Measurements from ENCODE around the gene SCN2A.
"Not testable (repeated sequence)": the region's sequence is repeated elsewhere in the genome, so short reads cannot be mapped to it uniquely, and the experiment has no call there.

SCN2A gene

DNA sequence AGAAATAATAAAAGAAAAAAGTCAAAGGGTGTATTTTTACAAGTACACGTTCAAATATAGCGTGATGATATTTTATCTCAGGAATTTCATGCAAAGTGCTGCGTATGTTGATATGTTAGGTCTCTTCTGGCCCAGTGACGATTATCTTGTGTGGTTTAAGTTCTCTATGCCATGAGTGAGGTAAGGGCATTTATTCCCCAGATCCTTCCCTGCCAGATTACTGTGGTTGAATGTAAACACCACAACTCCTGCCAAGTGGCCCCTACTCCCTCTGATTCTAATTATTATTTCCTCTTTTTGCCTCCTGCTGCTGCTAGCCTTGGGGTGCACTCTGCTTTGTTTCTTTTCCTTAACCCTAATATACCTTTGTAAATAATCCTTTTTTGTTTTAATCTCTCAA lies 12.2 kb downstream of the SCN2A start:
- DNase-seq (ENCODE audit: low read depth in 2 of 2), result no peak

DNA sequence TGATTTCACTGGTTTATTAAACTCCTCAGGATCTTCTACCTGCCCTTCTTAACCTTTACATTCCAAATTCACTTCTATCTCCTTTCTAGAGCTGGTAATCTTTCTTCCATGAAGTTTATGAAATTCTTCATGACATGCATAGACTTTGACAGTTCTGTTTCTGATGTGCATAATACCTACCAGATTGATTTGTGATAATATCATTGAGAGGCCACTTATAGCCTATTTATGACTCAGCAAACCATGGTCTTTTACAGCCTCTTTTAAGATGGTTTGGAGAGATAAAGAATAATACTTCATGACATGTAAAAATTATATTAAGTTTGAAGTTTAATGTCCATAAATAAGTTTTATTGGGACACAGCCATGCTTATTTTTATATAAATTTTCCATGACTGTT lies 14.0 kb downstream of the SCN2A start:
- DNase-seq (ENCODE audit: low read depth in 2 of 2), result no peak

DNA sequence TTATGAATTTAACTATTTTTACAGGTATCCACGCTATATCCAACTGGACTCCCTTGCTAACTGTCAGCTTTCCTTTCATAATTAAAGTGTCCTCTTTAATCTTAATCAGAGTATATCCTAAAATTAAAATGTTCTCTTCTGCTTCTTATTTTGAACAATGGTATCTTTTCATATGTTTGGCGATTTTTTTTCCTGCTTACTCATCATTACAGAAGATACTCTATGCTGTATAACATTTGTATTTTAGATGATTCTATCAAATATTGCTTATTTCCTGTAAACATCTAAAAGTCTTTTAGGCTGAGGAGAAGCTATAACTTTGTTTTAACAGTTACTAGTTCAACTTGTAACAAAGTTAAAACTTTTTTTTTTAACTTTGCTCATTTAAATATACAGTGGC lies 17.4 kb downstream of the SCN2A start:
- DNase-seq (ENCODE audit: low read depth in 2 of 2), result no peak

DNA sequence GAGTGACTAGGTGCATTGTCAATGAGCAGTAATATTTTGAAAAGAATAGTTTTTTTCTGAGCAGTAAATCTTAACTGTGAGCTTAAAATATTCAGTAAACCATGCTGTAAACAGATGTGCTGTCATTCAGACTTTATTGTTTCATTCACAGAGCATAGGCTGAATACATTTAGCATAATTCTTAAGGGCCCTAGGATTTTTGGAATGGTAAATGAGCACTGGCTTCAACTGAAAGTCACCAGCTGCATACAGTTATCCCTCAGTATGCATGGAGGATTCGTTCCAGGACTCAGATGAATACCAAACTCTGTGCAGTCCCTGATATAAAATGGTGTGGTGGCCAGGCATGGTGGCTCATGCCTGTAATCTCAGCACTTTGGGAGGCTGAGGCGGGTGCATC lies 21.1 kb downstream of the SCN2A start:
- DNase-seq (ENCODE audit: low read depth in 2 of 2), result not testable (repeated sequence)

DNA sequence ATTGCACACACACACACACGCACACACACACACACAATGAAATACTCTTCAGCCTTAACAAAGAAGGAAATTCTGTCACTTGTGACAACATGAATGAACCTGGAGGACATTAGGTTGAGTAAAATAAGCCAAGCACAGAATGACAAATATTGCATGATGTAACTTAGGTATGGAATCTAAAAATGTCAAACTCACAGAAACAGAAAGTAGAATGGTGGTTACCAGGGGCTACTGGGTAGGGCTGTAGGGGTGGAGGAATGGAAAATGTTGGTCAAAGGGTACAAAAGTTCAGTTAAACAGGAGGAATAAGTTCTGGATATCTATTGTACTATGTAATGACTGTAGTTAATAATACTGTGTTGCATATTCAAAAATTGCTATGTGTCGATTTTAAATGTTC lies 29.5 kb downstream of the SCN2A start:
- no peak for DNase-seq (ENCODE audit: low read depth in 2 of 2)

DNA sequence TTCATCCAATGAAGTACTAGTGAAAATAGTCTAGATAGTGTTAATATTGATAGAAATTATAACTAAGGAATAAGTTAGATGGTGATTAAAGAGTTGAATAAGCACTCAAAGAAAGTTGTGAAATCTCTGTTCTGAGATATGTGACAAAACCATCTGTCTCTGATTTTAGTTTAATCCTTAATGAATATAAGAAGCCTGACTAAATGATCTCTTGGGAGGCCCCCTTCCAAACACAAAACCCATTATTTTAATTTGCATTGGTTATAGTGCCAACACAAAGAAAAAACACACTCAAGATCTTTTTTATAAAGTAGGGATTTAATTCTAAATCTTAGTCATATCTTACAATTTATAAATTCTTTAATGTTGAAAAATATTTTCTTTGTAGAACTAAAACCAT lies 34.0 kb downstream of the SCN2A start:
- no peak for DNase-seq (ENCODE audit: low read depth in 2 of 2)

DNA sequence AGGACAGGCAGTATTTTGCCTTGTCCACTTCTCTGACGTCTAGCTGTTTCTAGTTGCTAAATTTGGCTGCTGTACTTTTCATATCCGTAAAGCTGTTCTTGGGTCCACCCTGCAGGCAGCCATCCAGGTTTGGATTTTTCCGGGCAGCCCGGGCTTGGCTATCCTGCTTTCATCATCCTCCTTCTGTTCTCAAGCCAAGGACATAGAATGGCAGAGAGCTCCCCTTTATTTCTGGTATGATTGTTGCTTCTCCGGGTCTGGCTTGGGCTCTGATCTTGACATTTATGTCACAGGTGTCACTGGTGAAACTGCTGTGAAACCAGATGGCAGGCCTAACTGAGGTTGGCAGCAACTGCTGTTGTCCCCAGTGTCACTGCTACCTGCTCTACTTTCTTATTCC lies 35.5 kb downstream of the SCN2A start:
- DNase-seq (ENCODE audit: low read depth in 2 of 2), result no peak

DNA sequence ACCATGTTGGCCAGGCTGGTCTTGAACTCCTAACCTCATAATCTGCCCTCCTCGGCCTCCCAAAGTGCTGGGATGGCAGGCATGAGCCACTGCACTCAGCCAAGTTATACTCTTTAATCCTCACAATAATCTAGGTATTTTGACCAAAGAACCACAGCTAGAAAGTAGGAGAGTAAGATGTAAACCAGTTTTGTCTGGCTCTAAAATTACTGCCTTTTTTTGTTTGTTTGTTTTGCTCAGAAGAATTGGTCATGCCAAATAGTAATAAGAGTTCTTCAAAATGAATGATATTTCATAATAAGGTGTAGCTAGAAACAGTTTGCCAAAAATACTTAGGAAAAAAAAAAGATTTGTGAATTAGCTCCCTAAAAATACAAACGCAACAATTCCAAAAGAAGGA lies 36.7 kb downstream of the SCN2A start:
- no peak for DNase-seq (ENCODE audit: low read depth in 2 of 2)

DNA sequence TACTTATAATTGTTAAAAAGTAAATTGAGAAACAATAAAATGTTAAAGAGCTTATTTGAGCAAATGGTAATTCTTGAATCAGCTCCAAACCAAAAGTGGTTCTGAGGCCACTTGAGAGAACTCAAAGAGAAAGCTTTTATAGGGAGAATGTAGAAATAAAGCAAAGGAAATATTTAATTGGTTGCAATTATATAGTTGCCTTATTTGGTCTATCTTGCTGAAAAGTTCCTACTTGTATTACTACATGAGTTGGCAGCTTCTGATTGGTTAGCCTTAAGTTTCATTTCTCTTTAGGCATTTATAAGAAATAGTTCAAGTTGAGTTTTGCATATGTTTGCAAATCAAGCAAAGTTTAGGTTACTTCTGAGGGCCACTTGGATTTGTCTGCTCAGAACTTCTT lies 38.1 kb downstream of the SCN2A start:
- DNase-seq (ENCODE audit: low read depth in 2 of 2), result no peak

DNA sequence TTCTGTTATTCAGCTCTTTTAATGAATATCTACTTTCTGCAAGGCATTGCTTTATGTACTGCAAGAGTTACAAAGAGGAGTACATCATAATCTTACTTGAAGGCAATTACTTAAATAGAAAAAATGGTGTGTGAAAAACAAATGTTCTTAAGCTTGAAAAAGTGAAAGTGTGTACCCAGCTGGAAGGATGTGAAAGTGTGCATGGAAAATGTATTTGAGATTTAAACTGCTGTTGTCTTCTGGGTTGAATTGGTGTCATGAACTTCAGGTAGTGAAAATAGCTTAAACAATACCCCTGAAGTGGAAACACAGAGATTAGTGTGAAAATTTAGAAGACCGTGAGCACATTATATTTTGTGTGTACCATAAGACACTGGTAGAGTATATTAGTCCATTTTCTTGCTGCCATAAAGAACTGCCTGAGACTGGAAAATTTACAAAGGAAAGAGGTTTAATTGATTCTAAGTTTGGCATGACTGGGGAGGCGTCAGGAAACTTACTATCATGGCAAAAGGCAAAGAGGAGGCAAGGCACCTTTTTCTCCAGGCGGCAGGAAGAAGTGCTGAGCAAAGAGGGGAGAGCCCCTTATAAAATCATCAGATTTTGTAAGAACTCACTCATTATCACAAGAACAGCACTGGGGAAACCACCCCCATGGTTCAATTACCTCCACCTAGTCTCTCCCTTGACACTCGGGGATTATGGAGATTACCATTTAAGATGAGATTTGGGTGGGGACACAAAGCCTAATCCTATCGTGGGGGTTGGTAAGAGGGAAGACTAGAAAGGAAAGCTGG lies 38.8 kb downstream of the SCN2A start:
- no peak for DNase-seq (ENCODE audit: low read depth in 2 of 2)

DNA sequence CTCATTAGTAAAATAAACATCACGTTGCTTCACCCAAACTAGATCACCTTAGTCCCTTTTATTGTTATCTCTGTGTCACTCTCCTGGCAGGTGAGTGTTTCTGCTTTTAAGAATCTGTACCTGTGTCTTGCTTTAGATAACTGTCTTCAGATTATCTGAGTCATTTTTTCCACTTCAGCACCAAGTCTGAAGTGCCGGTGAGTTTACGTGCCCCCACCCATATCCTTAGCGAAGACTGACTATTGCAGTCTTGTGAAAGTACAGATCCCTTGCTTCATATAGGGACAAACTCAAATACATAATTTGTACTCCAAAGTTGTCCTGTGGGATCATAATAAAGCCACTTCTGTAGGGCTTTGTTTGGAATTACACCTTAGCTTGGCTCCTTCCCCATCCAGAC lies 41.1 kb downstream of the SCN2A start:
- no peak for DNase-seq (ENCODE audit: low read depth in 2 of 2)

DNA sequence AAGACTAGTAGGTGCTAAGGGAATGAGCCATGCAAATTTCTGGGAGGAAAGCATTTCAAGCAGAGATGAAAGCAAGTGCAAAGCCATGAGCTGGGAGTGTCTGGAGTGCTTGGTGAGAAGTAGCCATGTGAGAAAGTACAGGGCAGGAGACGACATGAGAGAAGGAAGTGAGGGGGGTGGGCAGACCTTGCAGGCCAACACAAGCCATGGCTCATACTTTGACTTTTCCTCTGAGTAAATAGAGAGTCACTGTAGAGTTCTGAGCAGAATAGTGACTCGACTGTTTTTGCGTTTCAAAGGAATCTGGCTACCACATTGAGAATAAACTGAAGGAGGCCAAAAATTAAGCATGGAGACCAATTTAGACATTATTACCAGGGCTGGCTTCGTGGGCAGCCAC lies 42.2 kb downstream of the SCN2A start:
- no peak for DNase-seq (ENCODE audit: low read depth in 2 of 2)

DNA sequence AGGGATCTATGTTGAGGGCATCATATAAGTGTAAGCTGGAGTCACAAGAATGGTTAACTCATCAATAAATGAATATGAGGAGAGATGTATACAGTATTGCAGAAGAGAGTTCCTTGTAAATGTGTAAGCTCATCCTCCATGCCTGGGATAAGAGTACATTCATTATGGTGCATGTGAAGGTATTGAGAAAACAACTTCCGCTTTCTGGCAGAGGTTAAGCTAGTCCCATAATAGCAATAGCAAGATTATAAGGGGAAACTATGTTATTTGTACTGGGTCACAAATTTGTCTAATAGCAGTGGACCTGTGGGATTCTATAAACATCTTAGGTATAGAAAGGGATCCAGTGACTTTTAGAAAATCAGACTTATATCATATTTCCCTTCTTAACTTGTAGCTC lies 44.1 kb downstream of the SCN2A start:
- DNase-seq (ENCODE audit: low read depth in 2 of 2), result no peak

DNA sequence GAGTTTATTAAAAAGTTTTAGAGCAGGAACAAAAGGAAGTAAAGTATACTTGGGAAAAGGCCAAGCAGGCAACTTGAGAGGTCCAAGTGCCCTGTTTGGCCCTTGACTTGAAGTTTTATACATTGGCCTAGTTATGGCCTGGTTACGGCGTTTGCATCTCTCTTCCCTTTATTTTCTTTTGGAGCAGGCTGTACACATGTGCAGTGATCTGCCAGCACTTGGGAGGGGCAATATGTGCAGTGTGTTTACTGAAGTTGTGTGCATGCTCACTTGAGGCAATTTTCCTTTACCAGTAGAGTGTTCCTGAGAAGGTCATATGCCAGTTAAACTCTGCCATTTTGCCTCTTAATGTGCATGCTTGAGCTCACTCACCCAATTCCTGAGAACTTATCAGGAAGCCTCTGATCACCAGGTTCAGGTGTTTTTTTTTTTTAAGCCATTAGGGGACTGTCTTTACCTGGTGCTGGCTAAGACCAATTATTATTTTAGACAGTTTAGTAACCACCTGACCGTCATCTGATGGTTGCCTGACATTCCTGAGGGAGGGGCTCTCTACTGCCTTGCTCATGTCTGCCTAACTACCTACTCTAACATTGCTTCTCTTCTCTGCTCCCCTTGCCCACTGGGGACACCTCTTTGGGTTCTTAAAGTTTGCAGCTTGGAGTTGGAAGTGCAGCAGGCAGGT lies 48.0 kb downstream of the SCN2A start:
- DNase-seq (ENCODE audit: low read depth in 2 of 2), result no peak

DNA sequence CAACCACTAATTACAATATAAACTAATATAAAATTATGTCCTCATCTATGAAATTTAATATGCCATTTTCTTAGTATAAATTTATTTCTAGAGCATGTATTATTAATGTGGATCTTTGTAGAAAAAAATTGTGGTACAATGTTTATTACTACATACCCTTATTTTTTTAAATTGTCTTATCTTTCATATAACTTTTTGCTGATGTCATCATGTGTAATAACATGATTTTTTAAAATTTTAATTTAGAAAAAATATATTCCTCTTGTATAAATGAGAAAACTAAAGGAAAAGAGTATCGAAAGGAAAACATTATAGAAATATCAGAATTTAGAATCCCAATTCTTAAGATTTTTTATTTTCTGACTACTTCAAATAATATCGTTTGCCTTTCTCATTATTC lies 49.9 kb downstream of the SCN2A start:
- DNase-seq (ENCODE audit: low read depth in 2 of 2), result no peak

DNA sequence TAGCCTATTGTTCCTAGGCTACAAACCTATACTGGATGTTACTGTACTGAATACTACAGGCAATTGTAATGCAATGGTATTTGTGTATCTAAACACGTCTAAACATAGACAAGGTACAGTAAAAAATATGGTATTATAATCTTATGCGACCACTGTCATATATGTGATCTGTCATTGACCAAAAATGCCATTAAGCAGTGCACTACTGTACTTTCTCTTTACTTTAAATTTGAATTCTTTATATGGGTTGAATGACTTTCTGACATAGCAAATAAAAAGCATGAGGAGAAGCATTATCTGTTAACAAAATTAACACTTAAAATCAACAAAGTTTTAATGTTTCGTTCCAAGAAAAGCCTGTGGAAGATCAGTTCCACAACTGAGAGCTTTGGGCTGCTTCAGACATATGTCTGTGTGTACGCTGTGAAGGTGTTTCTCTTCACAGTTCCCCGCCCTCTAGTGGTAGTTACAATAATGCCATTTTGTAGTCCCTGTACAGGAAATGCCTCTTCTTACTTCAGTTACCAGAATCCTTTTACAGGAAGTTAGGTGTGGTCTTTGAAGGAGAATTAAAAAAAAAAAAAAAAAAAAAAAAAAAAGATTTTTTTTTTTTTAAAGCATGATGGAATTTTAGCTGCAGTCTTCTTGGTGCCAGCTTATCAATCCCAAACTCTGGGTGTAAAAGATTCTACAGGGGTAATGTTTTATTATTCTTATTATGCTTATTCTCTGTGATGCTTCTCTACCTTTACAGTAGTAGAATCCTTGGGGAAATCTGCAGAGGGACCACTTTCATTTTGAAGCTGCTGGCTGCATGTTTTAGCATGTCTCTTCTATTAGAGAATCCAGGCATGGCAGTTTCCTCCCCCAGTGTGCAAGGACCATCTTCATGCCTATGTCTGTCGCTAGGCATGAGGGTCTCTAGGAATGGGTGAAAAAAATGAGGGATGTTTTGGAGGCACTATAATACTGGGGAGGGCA lies 54.5 kb downstream of the SCN2A start:
- DNase-seq (ENCODE audit: low read depth in 2 of 2), result no peak

DNA sequence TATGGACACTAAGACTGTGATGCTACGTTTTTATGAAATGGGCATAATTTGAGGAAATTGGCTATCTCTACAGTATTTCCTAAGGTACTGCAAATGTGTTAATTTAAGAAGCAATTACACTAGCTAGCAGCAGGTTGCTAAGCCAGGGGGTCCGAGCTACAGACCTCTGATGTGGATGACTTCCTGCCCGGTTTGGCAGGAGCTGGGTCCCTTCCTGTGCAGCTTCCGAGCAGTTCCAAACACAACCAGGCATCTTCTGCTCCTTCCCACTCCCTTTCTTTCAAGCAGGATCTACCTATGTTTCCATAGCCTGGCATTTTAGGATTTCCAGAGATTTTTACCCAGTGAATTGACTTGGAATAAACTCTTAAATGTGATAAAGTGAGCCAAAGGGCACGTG lies 55.7 kb downstream of the SCN2A start:
- no peak for DNase-seq (ENCODE audit: low read depth in 2 of 2)

DNA sequence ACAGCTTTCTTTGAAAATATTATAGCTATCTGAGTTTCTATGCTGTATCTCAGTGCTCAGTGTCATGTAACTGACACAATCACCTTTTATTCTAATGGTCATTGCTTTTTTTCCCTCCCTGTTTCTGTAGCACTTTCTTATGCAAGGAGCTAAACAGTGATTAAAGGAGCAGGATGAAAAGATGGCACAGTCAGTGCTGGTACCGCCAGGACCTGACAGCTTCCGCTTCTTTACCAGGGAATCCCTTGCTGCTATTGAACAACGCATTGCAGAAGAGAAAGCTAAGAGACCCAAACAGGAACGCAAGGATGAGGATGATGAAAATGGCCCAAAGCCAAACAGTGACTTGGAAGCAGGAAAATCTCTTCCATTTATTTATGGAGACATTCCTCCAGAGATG lies 56.4 kb downstream of the SCN2A start:
- DNase-seq (ENCODE audit: low read depth in 2 of 2), result no peak

DNA sequence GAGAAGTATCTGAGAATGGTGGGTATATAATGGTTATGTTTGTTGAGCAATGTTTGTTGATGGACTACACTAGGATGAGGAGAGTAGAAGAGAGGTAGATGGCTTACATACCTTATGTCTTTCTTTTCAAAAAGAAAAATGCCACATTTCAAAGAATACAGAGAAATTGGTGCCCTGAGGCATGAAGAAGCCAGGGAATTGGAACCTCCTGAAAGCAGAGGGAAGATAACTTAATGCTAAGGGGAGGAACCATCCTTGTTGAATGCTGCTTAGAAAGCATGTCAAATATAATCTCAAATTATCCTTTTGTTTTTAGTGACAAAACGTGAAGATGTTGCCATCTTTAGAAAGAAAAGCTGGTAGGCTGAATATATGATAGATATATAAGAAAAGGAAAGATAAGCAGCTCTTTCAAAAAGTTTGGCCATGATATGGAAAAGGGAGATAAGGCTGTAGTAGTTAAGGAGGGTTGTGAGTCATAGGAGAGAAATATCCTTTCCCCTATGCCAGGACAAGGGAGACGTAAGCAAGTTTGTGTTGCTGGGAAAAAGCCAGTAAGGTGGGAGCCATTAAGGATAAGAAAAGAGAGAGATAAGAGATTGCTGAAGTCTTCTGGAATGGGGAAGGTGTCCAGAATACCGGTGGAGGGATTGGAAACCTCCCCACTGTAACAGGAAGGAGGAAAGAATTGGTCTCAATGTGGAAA lies 66.3 kb downstream of the SCN2A start:
- no peak for DNase-seq (ENCODE audit: low read depth in 2 of 2)

DNA sequence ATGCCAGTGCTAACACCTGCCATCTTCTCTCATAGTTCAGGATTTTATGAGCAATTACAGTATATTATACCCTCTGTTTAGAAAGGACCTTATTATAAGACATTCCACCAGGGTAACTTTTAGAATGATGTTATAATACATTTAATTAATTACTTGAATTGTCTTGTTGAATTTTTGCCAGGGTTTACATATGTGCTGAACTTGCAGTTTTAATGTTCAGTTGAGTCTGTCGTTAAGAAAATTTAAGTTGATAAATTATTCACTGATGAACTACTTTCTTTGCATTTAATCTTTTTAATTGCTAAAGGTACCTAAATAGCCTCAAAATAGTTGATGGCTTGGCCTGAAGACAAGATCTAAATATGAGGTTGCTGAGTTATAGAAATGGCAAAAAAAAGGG lies 68.1 kb downstream of the SCN2A start:
- DNase-seq (ENCODE audit: low read depth in 2 of 2), result no peak

DNA sequence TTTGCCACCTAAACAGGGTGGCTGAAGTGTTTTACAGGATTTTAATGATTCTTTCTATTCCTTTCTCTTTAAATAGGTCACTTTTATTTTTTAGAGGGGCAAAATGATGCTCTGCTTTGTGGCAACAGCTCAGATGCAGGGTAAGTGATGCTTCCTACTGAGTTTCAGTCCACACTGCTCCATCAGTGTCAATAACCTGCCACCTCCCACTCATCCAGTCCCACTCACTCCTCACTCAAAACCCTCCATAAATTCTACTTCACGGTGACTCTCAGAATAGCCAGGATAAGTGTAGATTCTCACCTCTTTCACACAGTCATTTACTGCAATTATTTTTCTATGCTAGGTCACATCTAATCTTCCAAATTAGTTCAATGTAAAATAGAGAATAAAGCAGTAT lies 72.7 kb downstream of the SCN2A start:
- DNase-seq (ENCODE audit: low read depth in 2 of 2), result no peak

DNA sequence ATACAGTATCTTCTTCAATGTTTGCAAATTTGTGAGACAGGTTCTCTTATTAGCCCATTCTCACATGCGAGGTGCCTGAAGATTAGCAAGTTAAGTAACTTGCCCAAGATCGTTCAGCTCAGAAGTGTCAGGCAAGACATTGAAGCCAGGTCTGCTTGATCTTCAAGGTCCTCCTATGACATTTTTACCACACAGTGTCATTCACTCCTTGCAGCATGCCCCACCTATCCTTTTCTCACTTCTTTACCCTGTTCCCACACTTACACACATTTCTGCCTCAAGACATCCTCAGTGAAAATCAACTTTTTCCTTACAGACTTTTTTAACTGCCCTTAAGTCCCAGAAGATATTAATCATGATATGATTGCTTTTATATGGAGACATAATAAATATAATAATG lies 73.8 kb downstream of the SCN2A start:
- DNase-seq (ENCODE audit: low read depth in 2 of 2), result no peak

Data from activated CD8-positive, alpha-beta memory T cell treated with anti-CD3 and anti-CD28 coated beads for 4 hours (primary cell).